Fibroblast of villous mesenchyme (primary cell): Measurements from ENCODE around the gene PTGFR. TPM values are rescaled to one million over a fixed set of nuclear protein-coding genes. Genes with fewer than 3 reads are reported as not detected.

Source experiments
- DNase-seq: peaks from one replicate; pipeline ENCODE4 v3.0.0-alpha.2; 2010; ENCODE audit warnings: low read depth
- H3K4me3 ChIP-seq: 2 replicates; pipeline ENCODE4 v1.5.1; 2011; ENCODE audit warnings: low read depth, mild to moderate bottlenecking, low read length
- CTCF ChIP-seq: IDR thresholded peaks from 2 replicates; pipeline ENCODE4 v1.5.1; 2012; ENCODE audit warnings: low read depth, mild to moderate bottlenecking, low read length; ENCODE audit not compliant: insufficient read depth
- total RNA-seq: library from RNA; depleted of rRNA; stranded (reverse); fragments of >200 nt; gene quantifications from 2 replicates; pipeline ENCODE4 v1.2.3, GENCODE V29; 2012

PTGFR gene
- total RNA-seq, 1 donor, result 11.7 TPM

GRCh38 chr1:78492386-78492950, 1.7 kb downstream of the PTGFR start:
- peak overlapping the region; percentile 67 for H3K4me3 ChIP-seq
- TF ChIP-seq CTCF, result no peak
- DNase-seq, result peak; percentile 77

GRCh38 chr1:78493451-78493850, 2.7 kb downstream of the PTGFR start:
- no peak overlapping the region for H3K4me3 ChIP-seq
- peak; percentile 56 for DNase-seq
- no peak for TF ChIP-seq CTCF

GRCh38 chr1:78497201-78497600, 6.4 kb downstream of the PTGFR start:
- no peak overlapping the region for H3K4me3 ChIP-seq
- peak; percentile 46 for DNase-seq

GRCh38 chr1:78500529-78500928, 9.8 kb downstream of the PTGFR start:
- DNase-seq, result no peak
- no peak overlapping the region for H3K4me3 ChIP-seq
- no peak for TF ChIP-seq CTCF

More at GRCh38 chr1:78497201-78497600, 6.4 kb downstream of the PTGFR start:
- TF ChIP-seq CTCF, result no peak

GRCh38 chr1:78501203-78501602, 10.4 kb downstream of the PTGFR start:
- TF ChIP-seq CTCF, result no peak
- DNase-seq, result no peak
- no peak overlapping the region for H3K4me3 ChIP-seq

- no peak for TF ChIP-seq CTCF
Measured at GRCh38 chr1:78511334-78511733, 20.6 kb downstream of the PTGFR start.

GRCh38 chr1:78516716-78517115, 25.9 kb downstream of the PTGFR start:
- no peak for DNase-seq

More at GRCh38 chr1:78511334-78511733, 20.6 kb downstream of the PTGFR start:
- DNase-seq, result no peak
- H3K4me3 ChIP-seq, result no peak overlapping the region

More at GRCh38 chr1:78516716-78517115, 25.9 kb downstream of the PTGFR start:
- no peak overlapping the region for H3K4me3 ChIP-seq
- no peak for TF ChIP-seq CTCF
